Smooth muscle cell (in vitro differentiated cells): ENCODE results near the gene CAMKK2. TPM values are rescaled to one million over a fixed set of nuclear protein-coding genes. Genes with fewer than 3 reads are reported as not detected.

ENCODE experiments used
- DNase-seq: peaks from one replicate; lab custom pipeline; 2025; ENCODE audit not compliant: unreplicated experiment; lab: John Stamatoyannopoulos, UW
- H2AFZ ChIP-seq: fragments of 200-600 bp; sonication (generic); 2 replicates; pipeline ENCODE4 v1.6.0; 2016; ENCODE audit warnings: antibody characterized with exemption, low read depth, mild to moderate bottlenecking
- H3F3A ChIP-seq: fragments of 200-600 bp; sonication (generic); 2 replicates; pipeline ENCODE4 v1.6.0; 2017; ENCODE audit warnings: antibody characterized with exemption, low read depth
- H3K27ac ChIP-seq: fragments of 200-600 bp; sonication (generic); 2 replicates; pipeline ENCODE4 v1.5.1; 2016; ENCODE audit warnings: low read depth, mild to moderate bottlenecking
- H3K27me3 ChIP-seq: fragments of 200-600 bp; sonication (generic); 2 replicates; pipeline ENCODE4 v1.6.1; 2016; ENCODE audit warnings: low read depth, mild to moderate bottlenecking
- H3K36me3 ChIP-seq: fragments of 200-600 bp; sonication (generic); 2 replicates; pipeline ENCODE4 v1.5.1; 2016; ENCODE audit warnings: low read depth
- H3K4me1 ChIP-seq: fragments of 200-600 bp; sonication (generic); 2 replicates; pipeline ENCODE4 v1.5.1; 2016; ENCODE audit warnings: low read depth
- H3K4me2 ChIP-seq: fragments of 200-600 bp; sonication (generic); 2 replicates; pipeline ENCODE4 v1.6.0; 2016; ENCODE audit warnings: mild to moderate bottlenecking
- H3K4me3 ChIP-seq: fragments of 200-600 bp; sonication (generic); 2 replicates; pipeline ENCODE4 v1.5.1; 2016; ENCODE audit warnings: mild to moderate bottlenecking
- H3K79me2 ChIP-seq: fragments of 200-600 bp; sonication (generic); 2 replicates; pipeline ENCODE4 v1.6.0; 2016; ENCODE audit warnings: low read depth, mild to moderate bottlenecking
- H3K9ac ChIP-seq: fragments of 200-600 bp; sonication (generic); 2 replicates; pipeline ENCODE4 v1.6.0; 2016; ENCODE audit warnings: low read depth
- H3K9me3 ChIP-seq: fragments of 200-600 bp; sonication (generic); replicated peaks from 2 replicates; pipeline ENCODE4 v1.5.1; 2016; ENCODE audit warnings: low read depth
- H4K20me1 ChIP-seq: fragments of 200-600 bp; sonication (generic); 2 replicates; pipeline ENCODE4 v1.6.0; 2016; ENCODE audit warnings: low read depth
- WGBS: methylation state at CpG from one replicate; pipeline ENCODE4 v1.1.7; 2016; ENCODE audit warnings: low lambda C conversion rate; 5-methylcytosine and 5-hydroxymethylcytosine counted together
- polyA plus RNA-seq: library from polyadenylated mRNA; unstranded; fragments of >200 nt; fragmentation: Nextera tagmentation; extraction: Ambion mirVana; gene quantifications from 2 replicates; pipeline ENCODE4 v1.2.1, GENCODE V29; 2016
- total RNA-seq: library from RNA; depleted of rRNA; stranded (reverse); fragments of >200 nt; gene quantifications from 2 replicates; pipeline ENCODE4 v1.2.3, GENCODE V29; 2014
- TF ChIP-seq, protein P1 (sequence below): fragments of 200-600 bp; sonication (generic); IDR thresholded peaks from 2 replicates; pipeline ENCODE4 v1.5.1; 2017; ENCODE audit warnings: borderline replicate concordance, mild to moderate bottlenecking, antibody characterized with exemption; ENCODE audit not compliant: insufficient read depth, poor library complexity, severe bottlenecking

The CAMKK2 gene
- total and polyA plus RNA-seq, 2 experiments from 2014 or later, result 13.3 to 23.4 TPM

DNA sequence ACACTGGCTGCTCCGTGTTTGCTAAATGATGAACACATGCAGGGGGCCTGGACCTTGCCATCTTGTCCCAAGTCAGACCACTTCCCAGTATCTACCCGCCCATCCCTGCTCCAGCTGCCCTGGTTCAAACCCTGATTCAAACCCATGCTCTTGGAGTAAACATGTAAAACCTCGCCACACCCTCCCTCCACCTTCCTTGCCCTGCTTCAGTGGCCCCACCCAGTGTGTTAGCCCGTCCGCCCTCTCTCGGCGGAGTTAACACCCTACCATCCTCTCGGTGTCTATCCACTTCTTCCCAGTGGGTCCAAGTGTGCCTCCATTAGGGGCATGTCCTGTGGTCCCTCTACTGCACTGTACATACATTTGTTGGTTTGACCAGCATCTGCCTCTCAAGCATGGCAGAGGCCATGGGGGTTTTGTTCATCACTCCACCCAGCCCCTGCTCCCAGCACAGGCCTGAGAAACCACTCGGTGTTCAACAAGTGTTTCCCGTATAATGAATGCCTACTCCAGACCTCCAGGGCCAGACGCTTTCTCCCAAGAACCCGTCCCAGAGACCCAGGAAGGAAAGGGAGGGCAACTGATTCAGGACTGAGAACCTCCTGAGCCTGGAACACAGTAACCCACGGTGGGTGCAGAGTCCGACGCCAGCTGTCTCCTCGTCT lies 49.5 kb downstream of the CAMKK2 start:
- Histone ChIP-seq H3K9ac (no peak overlapping the region), H3K4me2 (no peak overlapping the region), H2AFZ (no peak overlapping the region), H3K4me3 (no peak overlapping the region), H3K79me2 (no peaks in the 10 kb centered on the region), H3K4me1 (no peaks in the 10 kb centered on the region), H4K20me1 (no peaks in the 10 kb centered on the region), H3K27me3 (no peaks in the 10 kb centered on the region), H3K36me3 (no peaks in the 10 kb centered on the region), H3F3A (no peaks in the 10 kb centered on the region), H3K27ac (no peak overlapping the region), H3K9me3 (no peaks in the 10 kb centered on the region)
- TF ChIP-seq, protein P1, sequence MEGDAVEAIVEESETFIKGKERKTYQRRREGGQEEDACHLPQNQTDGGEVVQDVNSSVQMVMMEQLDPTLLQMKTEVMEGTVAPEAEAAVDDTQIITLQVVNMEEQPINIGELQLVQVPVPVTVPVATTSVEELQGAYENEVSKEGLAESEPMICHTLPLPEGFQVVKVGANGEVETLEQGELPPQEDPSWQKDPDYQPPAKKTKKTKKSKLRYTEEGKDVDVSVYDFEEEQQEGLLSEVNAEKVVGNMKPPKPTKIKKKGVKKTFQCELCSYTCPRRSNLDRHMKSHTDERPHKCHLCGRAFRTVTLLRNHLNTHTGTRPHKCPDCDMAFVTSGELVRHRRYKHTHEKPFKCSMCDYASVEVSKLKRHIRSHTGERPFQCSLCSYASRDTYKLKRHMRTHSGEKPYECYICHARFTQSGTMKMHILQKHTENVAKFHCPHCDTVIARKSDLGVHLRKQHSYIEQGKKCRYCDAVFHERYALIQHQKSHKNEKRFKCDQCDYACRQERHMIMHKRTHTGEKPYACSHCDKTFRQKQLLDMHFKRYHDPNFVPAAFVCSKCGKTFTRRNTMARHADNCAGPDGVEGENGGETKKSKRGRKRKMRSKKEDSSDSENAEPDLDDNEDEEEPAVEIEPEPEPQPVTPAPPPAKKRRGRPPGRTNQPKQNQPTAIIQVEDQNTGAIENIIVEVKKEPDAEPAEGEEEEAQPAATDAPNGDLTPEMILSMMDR, result no peak
- no peak for DNase-seq
- WGBS, result 96% methylated on average over 16 of the region's 16 CpGs

DNA sequence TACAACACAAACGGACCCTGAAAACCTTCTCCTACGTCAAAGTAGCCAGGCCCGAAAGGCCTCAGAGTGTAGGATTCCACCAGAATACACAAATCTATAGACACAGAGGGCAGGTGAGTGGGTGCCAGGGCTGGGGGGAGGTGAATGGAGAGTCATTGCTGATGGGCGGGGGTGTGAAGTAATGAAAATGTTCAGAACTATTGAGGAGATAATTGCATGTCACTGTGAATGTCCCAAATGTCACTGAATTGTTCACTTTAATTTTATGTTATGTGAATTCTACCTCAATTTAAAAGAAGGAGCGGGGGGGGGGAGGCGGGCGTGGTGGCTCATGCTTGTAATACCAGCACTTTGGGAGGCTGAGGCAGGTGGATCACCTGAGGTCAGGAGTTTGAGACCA lies 50.6 kb downstream of the CAMKK2 start:
- H2AFZ ChIP-seq, result no peak overlapping the region
- no peak overlapping the region for H3K4me3 ChIP-seq
- 83% methylated on average over 7 of the region's 7 CpGs for WGBS
- no peak overlapping the region for H3K9ac ChIP-seq
- H3K79me2 ChIP-seq, result no peaks in the 10 kb centered on the region
- H3K27me3 ChIP-seq, result no peaks in the 10 kb centered on the region
- no peaks in the 10 kb centered on the region for H3K9me3 ChIP-seq
- H3F3A ChIP-seq, result no peaks in the 10 kb centered on the region
- H3K4me1 ChIP-seq, result no peaks in the 10 kb centered on the region
- H3K4me2 ChIP-seq, result no peak overlapping the region
- H3K27ac ChIP-seq, result no peak overlapping the region
- TF ChIP-seq, protein P1, result no peak
- H3K36me3 ChIP-seq, result no peaks in the 10 kb centered on the region
- DNase-seq, result no peak
- H4K20me1 ChIP-seq, result no peaks in the 10 kb centered on the region

DNA sequence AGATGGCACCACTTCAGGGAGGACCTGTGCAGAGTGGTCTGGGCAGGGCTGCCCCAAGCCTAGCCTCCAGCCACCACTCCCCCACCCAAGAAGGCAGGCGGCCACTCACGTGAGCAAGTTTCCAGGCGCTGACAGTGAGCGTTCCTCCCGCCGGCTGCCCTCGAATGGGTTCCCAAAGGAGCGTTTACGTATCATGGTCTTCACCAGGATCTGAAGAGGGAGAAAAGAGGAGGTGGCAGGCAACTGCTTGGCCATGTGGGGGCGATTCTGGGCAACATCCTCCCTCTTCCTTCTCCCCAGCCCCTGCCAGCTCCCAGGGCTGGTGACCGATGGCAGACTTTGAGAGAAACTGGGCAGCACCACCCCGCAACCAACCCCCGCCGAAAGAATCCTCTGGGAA lies 51.5 kb downstream of the CAMKK2 start:
- H3K4me1 ChIP-seq, result no peaks in the 10 kb centered on the region
- 95% methylated on average over 14 of the region's 14 CpGs for WGBS
- no peak overlapping the region for H2AFZ ChIP-seq
- H4K20me1 ChIP-seq, result no peaks in the 10 kb centered on the region
- H3K9me3 ChIP-seq, result no peaks in the 10 kb centered on the region
- no peak overlapping the region for H3K4me2 ChIP-seq
- DNase-seq, result no peak
- no peak overlapping the region for H3K27ac ChIP-seq
- no peak overlapping the region for H3K9ac ChIP-seq
- TF ChIP-seq, protein P1, result no peak
- no peaks in the 10 kb centered on the region for H3F3A ChIP-seq
- no peak overlapping the region for H3K4me3 ChIP-seq
- H3K27me3 ChIP-seq, result no peaks in the 10 kb centered on the region
- H3K79me2 ChIP-seq, result no peaks in the 10 kb centered on the region
- H3K36me3 ChIP-seq, result no peaks in the 10 kb centered on the region
